Endodermal cell (in vitro differentiated cells): Measurements from ENCODE around the gene CCNJL. TPM values are rescaled to one million over a fixed set of nuclear protein-coding genes. Genes with fewer than 3 reads are reported as not detected.

Source experiments
- DNase-seq: peaks from one replicate; pipeline ENCODE4 v3.0.0-alpha.2; 2017
- H3K27ac ChIP-seq: 2 replicates; pipeline ENCODE4 v1.5.1; 2013; ENCODE audit warnings: mild to moderate bottlenecking, low read depth, low read length, moderate library complexity
- H3K27me3 ChIP-seq: 2 replicates; pipeline ENCODE4 v1.6.1; 2013; ENCODE audit warnings: mild to moderate bottlenecking, low read length, moderate library complexity; ENCODE audit not compliant: insufficient read depth, control insufficient read depth, poor library complexity, severe bottlenecking
- H3K36me3 ChIP-seq: 2 replicates; pipeline ENCODE4 v1.7.0; 2013; ENCODE audit warnings: mild to moderate bottlenecking, low read length, moderate library complexity; ENCODE audit not compliant: control insufficient read depth, insufficient read depth
- H3K4me1 ChIP-seq: one replicate; pipeline ENCODE4 v1.7.0; 2013; ENCODE audit warnings: low read length; ENCODE audit not compliant: control insufficient read depth, insufficient read depth
- H3K4me3 ChIP-seq: 2 replicates; pipeline ENCODE4 v1.5.1; 2013; ENCODE audit warnings: mild to moderate bottlenecking, low read length, moderate library complexity
- H3K9ac ChIP-seq: 2 replicates; pipeline ENCODE4 v1.6.1; 2013; ENCODE audit warnings: mild to moderate bottlenecking, low read length, moderate library complexity; ENCODE audit not compliant: poor library complexity, severe bottlenecking; ENCODE audit errors: extremely low read depth
- H3K9me3 ChIP-seq: 2 replicates; pipeline ENCODE4 v1.6.1; 2013; ENCODE audit warnings: mild to moderate bottlenecking, low read length, moderate library complexity; ENCODE audit not compliant: control insufficient read depth
- H3K27ac Mint-ChIP-seq: 2 replicates; pipeline ENCODE4 v1.8.0; 2020; ENCODE audit warnings: mixed read lengths
- H3K27me3 Mint-ChIP-seq: 2 replicates; pipeline ENCODE4 v1.8.0; 2021; ENCODE audit warnings: mild to moderate bottlenecking, mixed read lengths; ENCODE audit not compliant: insufficient read depth
- H3K36me3 Mint-ChIP-seq: 2 replicates; pipeline ENCODE4 v1.8.0; 2020; ENCODE audit warnings: low read depth, mixed read lengths
- H3K4me1 Mint-ChIP-seq: 2 replicates; pipeline ENCODE4 v1.8.0; 2020; ENCODE audit warnings: mixed read lengths
- H3K4me3 Mint-ChIP-seq: 2 replicates; pipeline ENCODE4 v1.8.0; 2020; ENCODE audit warnings: mild to moderate bottlenecking, moderate library complexity, mixed read lengths
- H3K9me3 Mint-ChIP-seq: 2 replicates; pipeline ENCODE4 v1.8.0; 2020; ENCODE audit warnings: mild to moderate bottlenecking, mixed read lengths
- WGBS, 2 experiments: methylation state at CpG; one replicate each; pipeline versions ENCODE4 v1.1.5 to v1.1.7; 2013; ENCODE audit warnings: missing lambda C conversion rate in 2 of 2, mixed read lengths in 1 of 2; ENCODE audit not compliant: insufficient coverage in 1 of 2, insufficient read length in 1 of 2; 5-methylcytosine and 5-hydroxymethylcytosine counted together
- total RNA-seq, 2 donors: library from RNA; stranded (reverse); fragmentation: NEBNext Ultra II Directional in 1 of 2; extraction: Animal tissue kit (Norgen Biotek cat#: 25700) in 1 of 2; gene quantifications; 2 replicates in 1 of 2; 3 replicates in 1 of 2; pipeline ENCODE4 v1.2.1, GENCODE V29; 2021
- TF ChIP-seq, protein P1 (sequence below): fragments of 200-600 bp; sonication (generic); conservative IDR thresholded peaks from 2 replicates; pipeline ENCODE4 v1.5.0; 2021; ENCODE audit warnings: antibody characterized with exemption, mild to moderate bottlenecking

CCNJL gene
- total RNA-seq, 2 donors from 2014 or later = 14.1 to 18.7 TPM

DNA sequence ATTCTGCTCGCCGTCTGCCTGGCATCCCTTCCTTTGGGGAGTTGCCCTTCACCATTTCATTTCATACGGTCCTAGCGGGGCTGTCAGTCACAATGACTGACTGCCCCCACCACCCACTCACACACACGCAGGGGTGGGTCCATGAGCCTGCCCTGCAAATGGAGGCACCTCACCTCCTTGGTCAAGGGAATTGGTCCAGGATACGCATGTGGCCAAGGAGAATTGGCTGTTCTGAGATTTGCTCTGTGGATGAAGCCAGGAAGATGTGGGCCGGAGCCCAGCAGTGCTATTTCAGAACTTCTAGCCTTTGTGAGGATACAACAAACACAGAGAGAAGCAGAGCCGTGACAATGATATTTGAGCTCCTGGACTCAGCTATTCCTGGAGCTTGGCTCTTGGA is 41.0 kb upstream of the CCNJL start:
- Histone ChIP-seq H3K36me3 (no peaks in the 10 kb centered on the region), H3K9me3 (no peaks in the 10 kb centered on the region), H3K27me3 (no peaks in the 10 kb centered on the region), H3K27ac (no peak overlapping the region), H3K4me3 (no peak overlapping the region), H3K4me1 (no peaks in the 10 kb centered on the region), H3K9ac (no peak overlapping the region)
- 91% methylated on average over 8 of the region's 8 CpGs; no CpG with 5 or more reads in 1 of the 2 experiments for WGBS, 2 experiments
- no peaks in the 10 kb centered on the region for H3K27me3 Mint-ChIP-seq
- no peak overlapping the region for H3K4me3 Mint-ChIP-seq
- TF ChIP-seq, protein P1, sequence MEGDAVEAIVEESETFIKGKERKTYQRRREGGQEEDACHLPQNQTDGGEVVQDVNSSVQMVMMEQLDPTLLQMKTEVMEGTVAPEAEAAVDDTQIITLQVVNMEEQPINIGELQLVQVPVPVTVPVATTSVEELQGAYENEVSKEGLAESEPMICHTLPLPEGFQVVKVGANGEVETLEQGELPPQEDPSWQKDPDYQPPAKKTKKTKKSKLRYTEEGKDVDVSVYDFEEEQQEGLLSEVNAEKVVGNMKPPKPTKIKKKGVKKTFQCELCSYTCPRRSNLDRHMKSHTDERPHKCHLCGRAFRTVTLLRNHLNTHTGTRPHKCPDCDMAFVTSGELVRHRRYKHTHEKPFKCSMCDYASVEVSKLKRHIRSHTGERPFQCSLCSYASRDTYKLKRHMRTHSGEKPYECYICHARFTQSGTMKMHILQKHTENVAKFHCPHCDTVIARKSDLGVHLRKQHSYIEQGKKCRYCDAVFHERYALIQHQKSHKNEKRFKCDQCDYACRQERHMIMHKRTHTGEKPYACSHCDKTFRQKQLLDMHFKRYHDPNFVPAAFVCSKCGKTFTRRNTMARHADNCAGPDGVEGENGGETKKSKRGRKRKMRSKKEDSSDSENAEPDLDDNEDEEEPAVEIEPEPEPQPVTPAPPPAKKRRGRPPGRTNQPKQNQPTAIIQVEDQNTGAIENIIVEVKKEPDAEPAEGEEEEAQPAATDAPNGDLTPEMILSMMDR = no peak
- no peaks in the 10 kb centered on the region for H3K9me3 Mint-ChIP-seq
- DNase-seq = peak; percentile 68
- no peaks in the 10 kb centered on the region for H3K36me3 Mint-ChIP-seq
- H3K27ac Mint-ChIP-seq = no peak overlapping the region
- H3K4me1 Mint-ChIP-seq = peaks cover 7% of the 10 kb centered on the region

DNA sequence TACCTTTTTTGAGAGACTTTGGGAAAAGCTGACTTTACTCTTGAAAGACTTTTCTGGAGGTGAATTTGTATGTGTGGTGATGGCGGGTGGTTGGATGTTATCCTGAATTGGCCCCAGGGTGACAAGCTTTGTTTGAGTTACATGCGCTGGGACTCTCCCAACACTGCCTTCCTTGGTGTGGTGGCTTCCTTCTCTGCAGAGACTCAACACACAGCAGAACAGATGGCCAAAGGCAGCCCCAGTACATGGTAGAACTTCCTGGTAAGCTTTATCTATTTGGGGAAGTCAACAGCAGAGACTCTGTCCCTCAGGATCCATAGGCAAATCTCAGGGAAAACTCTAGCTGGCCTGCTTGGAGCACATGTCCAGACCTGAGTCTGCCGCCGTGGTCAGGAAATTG is 39.9 kb upstream of the CCNJL start:
- Mint-ChIP-seq H3K27ac (no peak overlapping the region), H3K4me3 (no peak overlapping the region), H3K27me3 (no peaks in the 10 kb centered on the region), H3K9me3 (no peaks in the 10 kb centered on the region), H3K36me3 (no peaks in the 10 kb centered on the region), H3K4me1 (peaks cover 10% of the 10 kb centered on the region)
- no peak for DNase-seq
- Histone ChIP-seq H3K27ac (no peak overlapping the region), H3K9me3 (no peaks in the 10 kb centered on the region), H3K4me1 (no peaks in the 10 kb centered on the region), H3K36me3 (no peaks in the 10 kb centered on the region), H3K4me3 (no peak overlapping the region), H3K27me3 (no peaks in the 10 kb centered on the region), H3K9ac (no peak overlapping the region)
- 93 to 100% methylated on average over 3 to 4 of the region's 4 CpGs for WGBS, 2 experiments
- TF ChIP-seq, protein P1 = no peak

DNA sequence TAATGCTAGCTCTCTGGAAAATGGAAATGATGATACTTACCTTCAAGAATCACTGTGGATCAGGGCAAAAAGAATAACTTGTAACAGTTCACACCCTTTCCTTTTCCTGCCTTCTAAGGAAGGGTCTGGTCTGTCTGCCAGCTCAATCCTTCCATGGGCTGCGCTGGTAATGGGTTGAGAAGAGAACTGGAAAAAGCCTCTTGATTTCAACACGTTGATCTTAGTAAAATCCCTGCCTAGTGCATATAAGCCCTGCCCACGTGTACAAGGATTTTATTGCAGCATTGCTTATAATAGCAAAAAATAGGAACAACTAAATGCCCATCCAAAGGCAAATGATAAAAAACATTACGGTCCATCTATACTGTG is 37.6 kb upstream of the CCNJL start:
- Histone ChIP-seq H3K4me3 (no peak overlapping the region), H3K36me3 (no peaks in the 10 kb centered on the region), H3K9me3 (no peaks in the 10 kb centered on the region), H3K9ac (no peak overlapping the region), H3K4me1 (peaks cover 3% of the 10 kb centered on the region), H3K27me3 (no peaks in the 10 kb centered on the region), H3K27ac (no peak overlapping the region)
- 94 to 100% methylated on average over 4 of the region's 4 CpGs for WGBS, 2 experiments
- Mint-ChIP-seq H3K27ac (no peak overlapping the region), H3K36me3 (no peaks in the 10 kb centered on the region), H3K9me3 (no peaks in the 10 kb centered on the region), H3K4me3 (no peak overlapping the region), H3K27me3 (no peaks in the 10 kb centered on the region), H3K4me1 (peaks cover 7% of the 10 kb centered on the region)
- DNase-seq = no peak
- TF ChIP-seq, protein P1 = no peak
